HEK293 (cell line): ENCODE data around the gene HOXA3.
A peak's percentile ranks its signal among the peaks of the same experiment; 100 is the strongest.

Experiments
- EGR2 ChIP-seq: fragments of 450-650 bp; formaldehyde crosslinking; IDR thresholded peaks from 2 replicates; pipeline ENCODE4 v1.5.1; 2016; ENCODE audit warnings: low read depth, missing biosample characterization, missing genetic modification characterization
- GLIS1 ChIP-seq: fragments of 450-650 bp; formaldehyde crosslinking; IDR thresholded peaks from 2 replicates; pipeline ENCODE4 v1.5.1; 2016; ENCODE audit warnings: missing biosample characterization, missing genetic modification characterization
- IKZF3 ChIP-seq: fragments of 450-650 bp; IDR thresholded peaks from 2 replicates; pipeline ENCODE4 v1.5.0; 2018; ENCODE audit warnings: missing biosample characterization, mild to moderate bottlenecking, missing genetic modification characterization, moderate library complexity
- KLF7 ChIP-seq: fragments of 450-650 bp; formaldehyde crosslinking; IDR thresholded peaks from 2 replicates; pipeline ENCODE4 v1.5.1; 2016; ENCODE audit warnings: missing biosample characterization, missing genetic modification characterization, borderline replicate concordance
- REPIN1 ChIP-seq: fragments of 450-650 bp; formaldehyde crosslinking; IDR thresholded peaks from 2 replicates; pipeline ENCODE4 v1.5.1; 2017; ENCODE audit warnings: missing biosample characterization, missing genetic modification characterization, low read depth
- SP3 ChIP-seq: fragments of 450-650 bp; formaldehyde crosslinking; IDR thresholded peaks from 2 replicates; pipeline ENCODE4 v1.5.1; 2016; ENCODE audit warnings: missing biosample characterization, missing genetic modification characterization
- WT1 ChIP-seq: fragments of 450-650 bp; formaldehyde crosslinking; IDR thresholded peaks from 2 replicates; pipeline ENCODE4 v1.5.1; 2016; ENCODE audit warnings: missing biosample characterization, missing genetic modification characterization
- ZBTB48 ChIP-seq: fragments of 450-650 bp; formaldehyde crosslinking; IDR thresholded peaks from 2 replicates; pipeline ENCODE4 v1.5.1; 2016; ENCODE audit warnings: missing biosample characterization, missing genetic modification characterization
- ZNF140 ChIP-seq: fragments of 450-650 bp; formaldehyde crosslinking; IDR thresholded peaks from 2 replicates; pipeline ENCODE4 v1.5.1; 2016; ENCODE audit warnings: missing biosample characterization, missing genetic modification characterization
- ZNF175 ChIP-seq: fragments of 450-650 bp; formaldehyde crosslinking; IDR thresholded peaks from 2 replicates; pipeline ENCODE4 v1.5.1; 2016; ENCODE audit warnings: missing biosample characterization, missing genetic modification characterization
- ZNF239 ChIP-seq: fragments of 450-650 bp; formaldehyde crosslinking; IDR thresholded peaks from 2 replicates; pipeline ENCODE4 v1.5.1; 2016; ENCODE audit warnings: missing biosample characterization, missing genetic modification characterization
- ZNF266 ChIP-seq: fragments of 450-650 bp; formaldehyde crosslinking; IDR thresholded peaks from 2 replicates; pipeline ENCODE4 v1.5.1; 2016; ENCODE audit warnings: missing biosample characterization, missing genetic modification characterization, low read depth
- ZNF274 ChIP-seq, 2 experiments: fragments of 200-500 bp in 1 of 2; fragments of 450-650 bp in 1 of 2; sonication (Bioruptor generic) in 1 of 2; formaldehyde crosslinking in 1 of 2; IDR thresholded peaks; 2 replicates each; pipeline versions ENCODE4 v1.5.1 to v1.6.1; 2014 to 2016; ENCODE audit warnings: borderline replicate concordance in 1 of 2, inconsistent platforms in 1 of 2, low read length in 1 of 2, missing biosample characterization in 1 of 2, missing genetic modification characterization in 1 of 2
- ZNF404 ChIP-seq: fragments of 450-650 bp; formaldehyde crosslinking; IDR thresholded peaks from 2 replicates; pipeline ENCODE4 v1.5.1; 2017; ENCODE audit warnings: missing biosample characterization, missing genetic modification characterization
- ZNF488 ChIP-seq: fragments of 450-650 bp; formaldehyde crosslinking; IDR thresholded peaks from 2 replicates; pipeline ENCODE4 v1.5.1; 2016; ENCODE audit warnings: missing biosample characterization, missing genetic modification characterization
- ZNF560 ChIP-seq: fragments of 450-650 bp; formaldehyde crosslinking; IDR thresholded peaks from 2 replicates; pipeline ENCODE4 v1.5.1; 2017; ENCODE audit warnings: missing biosample characterization, missing genetic modification characterization, borderline replicate concordance
- ZNF571 ChIP-seq: fragments of 450-650 bp; formaldehyde crosslinking; IDR thresholded peaks from 2 replicates; pipeline ENCODE4 v1.5.0; 2017; ENCODE audit warnings: missing biosample characterization, missing genetic modification characterization
- ZNF580 ChIP-seq: fragments of 450-650 bp; formaldehyde crosslinking; IDR thresholded peaks from 2 replicates; pipeline ENCODE4 v1.5.1; 2016; ENCODE audit warnings: missing biosample characterization, missing genetic modification characterization
- ZNF624 ChIP-seq: fragments of 450-650 bp; formaldehyde crosslinking; IDR thresholded peaks from 2 replicates; pipeline ENCODE4 v1.5.1; 2017; ENCODE audit warnings: missing biosample characterization, missing genetic modification characterization
- ZNF645 ChIP-seq: fragments of 450-650 bp; formaldehyde crosslinking; IDR thresholded peaks from 2 replicates; pipeline ENCODE4; 2016; ENCODE audit warnings: missing biosample characterization, missing genetic modification characterization
- ZNF654 ChIP-seq: fragments of 450-650 bp; formaldehyde crosslinking; IDR thresholded peaks from 2 replicates; pipeline ENCODE4 v1.5.1; 2016; ENCODE audit warnings: low read depth, missing biosample characterization, missing genetic modification characterization
- ZNF791 ChIP-seq: fragments of 450-650 bp; formaldehyde crosslinking; IDR thresholded peaks from 2 replicates; pipeline ENCODE4 v1.5.1; 2016; ENCODE audit warnings: missing biosample characterization, missing genetic modification characterization
- ZNF830 ChIP-seq: fragments of 450-650 bp; IDR thresholded peaks from 2 replicates; pipeline ENCODE4 v1.5.0; 2018; ENCODE audit warnings: missing biosample characterization, missing genetic modification characterization, low read depth, mild to moderate bottlenecking, moderate library complexity
- ZSCAN30 ChIP-seq: fragments of 450-650 bp; IDR thresholded peaks from 2 replicates; pipeline ENCODE4 v1.5.1; 2018; ENCODE audit warnings: missing biosample characterization, mild to moderate bottlenecking, missing genetic modification characterization, moderate library complexity
- TF ChIP-seq, protein P1 (sequence below): fragments of 450-650 bp; formaldehyde crosslinking; IDR thresholded peaks from 2 replicates; pipeline ENCODE4 v1.5.1; 2016; ENCODE audit warnings: missing biosample characterization, missing genetic modification characterization
- TF ChIP-seq, protein P2 (sequence below): fragments of 450-650 bp; formaldehyde crosslinking; IDR thresholded peaks from 2 replicates; pipeline ENCODE4 v1.5.1; 2017; ENCODE audit warnings: missing biosample characterization, mild to moderate bottlenecking, missing genetic modification characterization, moderate library complexity

The HOXA3 gene

DNA sequence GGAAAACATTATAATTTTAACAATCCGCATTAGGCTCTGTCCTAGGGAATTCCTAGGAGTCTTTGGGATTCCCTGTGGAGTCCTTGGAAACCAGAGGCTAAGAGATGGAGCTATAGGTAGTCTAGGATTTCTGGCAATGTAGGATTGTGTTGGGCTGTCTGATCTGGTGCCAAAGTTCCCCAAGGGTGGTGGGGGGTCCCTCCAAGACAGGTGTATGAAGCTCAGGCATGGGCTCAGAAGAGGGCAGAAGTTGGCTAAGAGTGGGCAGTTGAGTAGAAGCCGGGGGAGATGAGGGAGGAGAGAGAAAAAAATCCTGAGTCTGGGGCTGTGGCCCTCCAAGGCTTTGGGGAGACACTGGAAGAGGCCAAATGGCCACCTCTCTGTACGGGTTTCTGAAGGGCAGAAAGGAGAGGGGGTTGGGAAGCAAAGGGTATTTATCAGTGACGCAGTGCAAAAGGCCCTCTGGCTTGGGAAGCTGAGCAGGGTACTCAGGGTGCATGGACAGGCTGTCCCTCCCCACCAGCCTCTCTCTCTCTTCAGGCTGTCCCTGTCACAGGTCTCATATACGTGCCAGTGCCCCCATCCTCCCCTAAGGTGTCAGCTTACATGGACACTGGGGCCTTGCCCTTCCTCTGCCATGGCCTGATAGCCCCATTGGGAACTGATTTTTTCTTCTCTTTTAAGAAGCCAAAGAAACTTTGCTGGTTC, 5.7 kb downstream of the HOXA3 start (continued):
- no peak for TF ChIP-seq ZNF404 (tag by site-specific recombination)
- TF ChIP-seq ZSCAN30 (tag by site-specific recombination), result 0 out of 2 replicates have a peak, but pooled peaks have one; percentile 4
- TF ChIP-seq ZNF654 (tag by site-specific recombination), result no peak; the same call in 1 of the 2 replicates
- no peak for TF ChIP-seq ZNF175
- TF ChIP-seq ZNF571, result no peak
- TF ChIP-seq GLIS1, result no peak
- TF ChIP-seq ZNF560 (tag by site-specific recombination), result no peak
- TF ChIP-seq SP3 (tag by site-specific recombination), result no peak
- TF ChIP-seq ZNF624 (tag by site-specific recombination), result no peak
- no peak for TF ChIP-seq ZNF580 (tag by site-specific recombination)
- TF ChIP-seq KLF7 (tag by site-specific recombination), result 0 out of 2 replicates have a peak, but pooled peaks have one; percentile 27
- TF ChIP-seq ZNF830 (tag by site-specific recombination), result no peak
- TF ChIP-seq, protein P1, sequence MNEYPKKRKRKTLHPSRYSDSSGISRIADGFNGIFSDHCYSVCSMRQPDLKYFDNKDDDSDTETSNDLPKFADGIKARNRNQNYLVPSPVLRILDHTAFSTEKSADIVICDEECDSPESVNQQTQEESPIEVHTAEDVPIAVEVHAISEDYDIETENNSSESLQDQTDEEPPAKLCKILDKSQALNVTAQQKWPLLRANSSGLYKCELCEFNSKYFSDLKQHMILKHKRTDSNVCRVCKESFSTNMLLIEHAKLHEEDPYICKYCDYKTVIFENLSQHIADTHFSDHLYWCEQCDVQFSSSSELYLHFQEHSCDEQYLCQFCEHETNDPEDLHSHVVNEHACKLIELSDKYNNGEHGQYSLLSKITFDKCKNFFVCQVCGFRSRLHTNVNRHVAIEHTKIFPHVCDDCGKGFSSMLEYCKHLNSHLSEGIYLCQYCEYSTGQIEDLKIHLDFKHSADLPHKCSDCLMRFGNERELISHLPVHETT (tag by site-specific recombination), result no peak
- TF ChIP-seq ZNF645 (tag by site-specific recombination), result no peak
- no peak for TF ChIP-seq ZBTB48
- no peak for TF ChIP-seq ZNF488
- TF ChIP-seq, protein P2, sequence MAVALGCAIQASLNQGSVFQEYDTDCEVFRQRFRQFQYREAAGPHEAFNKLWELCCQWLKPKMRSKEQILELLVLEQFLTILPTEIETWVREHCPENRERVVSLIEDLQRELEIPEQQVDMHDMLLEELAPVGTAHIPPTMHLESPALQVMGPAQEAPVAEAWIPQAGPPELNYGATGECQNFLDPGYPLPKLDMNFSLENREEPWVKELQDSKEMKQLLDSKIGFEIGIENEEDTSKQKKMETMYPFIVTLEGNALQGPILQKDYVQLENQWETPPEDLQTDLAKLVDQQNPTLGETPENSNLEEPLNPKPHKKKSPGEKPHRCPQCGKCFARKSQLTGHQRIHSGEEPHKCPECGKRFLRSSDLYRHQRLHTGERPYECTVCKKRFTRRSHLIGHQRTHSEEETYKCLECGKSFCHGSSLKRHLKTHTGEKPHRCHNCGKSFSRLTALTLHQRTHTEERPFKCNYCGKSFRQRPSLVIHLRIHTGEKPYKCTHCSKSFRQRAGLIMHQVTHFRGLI (tag by site-specific recombination), result no peak
- TF ChIP-seq REPIN1 (tag by site-specific recombination), result no peak
- TF ChIP-seq IKZF3, result peak; percentile 69; the same call in 1 of the 2 replicates
- TF ChIP-seq ZNF140 (tag by site-specific recombination), result no peak
- no peak for TF ChIP-seq ZNF791 (tag by site-specific recombination)
- TF ChIP-seq ZNF266, result no peak
- no peak for TF ChIP-seq ZNF239 (tag by site-specific recombination)
- no peak for TF ChIP-seq ZNF274 (IDR thresholded peaks at IDR 0.05; ENCODE audit: low read length)
- no peak for TF ChIP-seq ZNF274 (tag by site-specific recombination; IDR thresholded peaks at IDR 0.05; ENCODE audit: borderline replicate concordance)
- TF ChIP-seq WT1 (tag by site-specific recombination), result peak; percentile 76
- no peak for TF ChIP-seq EGR2 (tag by site-specific recombination)
